ENCODE data around the gene GPRIN2. TPM values are rescaled to one million over a fixed set of nuclear protein-coding genes. Genes with fewer than 3 reads are reported as not detected.

The GPRIN2 gene
- total RNA-seq, 4 donors from 2014 or later: not detected

- TF ChIP-seq CTCF (IDR thresholded peaks at IDR 0.05; ENCODE audit: low read depth): no peak
These were observed 13.6 kb downstream of the GPRIN2 start for GRCh38 chr10:46542567-46543465.

GRCh38 chr10:46541735-46542566 is 14.5 kb downstream of the GPRIN2 start:
- no peak for TF ChIP-seq CTCF (IDR thresholded peaks at IDR 0.05; ENCODE audit: low read depth)

GRCh38 chr10:46541017-46541661 is 15.3 kb downstream of the GPRIN2 start:
- no peak for TF ChIP-seq CTCF (IDR thresholded peaks at IDR 0.05; ENCODE audit: low read depth)

- TF ChIP-seq CTCF (IDR thresholded peaks at IDR 0.05; ENCODE audit: low read depth): no peak
These were observed 15.9 kb downstream of the GPRIN2 start for GRCh38 chr10:46540412-46541016.

- TF ChIP-seq CTCF (IDR thresholded peaks at IDR 0.05; ENCODE audit: low read depth): no peak
These were observed 16.7 kb downstream of the GPRIN2 start for GRCh38 chr10:46539596-46540411.

- TF ChIP-seq CTCF (IDR thresholded peaks at IDR 0.05; ENCODE audit: low read depth): no peak
These were observed 17.6 kb downstream of the GPRIN2 start for GRCh38 chr10:46538717-46539426.

Data from subcutaneous adipose tissue (tissue), 4 donors.